ENCODE results near the gene CLTRN. TPM values are rescaled to one million over a fixed set of nuclear protein-coding genes. Genes with fewer than 3 reads are reported as not detected.

Gene CLTRN
- total and polyA plus RNA-seq, 2 of the 13 experiments (the other 11 are each of a cell fraction or from before 2014, with no cell fraction given): 0.37 to 0.53 TPM

- TF ChIP-seq, protein P1, sequence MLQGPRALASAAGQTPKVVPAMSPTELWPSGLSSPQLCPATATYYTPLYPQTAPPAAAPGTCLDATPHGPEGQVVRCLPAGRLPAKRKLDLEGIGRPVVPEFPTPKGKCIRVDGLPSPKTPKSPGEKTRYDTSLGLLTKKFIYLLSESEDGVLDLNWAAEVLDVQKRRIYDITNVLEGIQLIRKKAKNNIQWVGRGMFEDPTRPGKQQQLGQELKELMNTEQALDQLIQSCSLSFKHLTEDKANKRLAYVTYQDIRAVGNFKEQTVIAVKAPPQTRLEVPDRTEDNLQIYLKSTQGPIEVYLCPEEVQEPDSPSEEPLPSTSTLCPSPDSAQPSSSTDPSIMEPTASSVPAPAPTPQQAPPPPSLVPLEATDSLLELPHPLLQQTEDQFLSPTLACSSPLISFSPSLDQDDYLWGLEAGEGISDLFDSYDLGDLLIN (CRISPR knock-in tag; IDR thresholded peaks at IDR 0.05; ENCODE audit: borderline replicate concordance): no peak
- TF ChIP-seq BCLAF1 (IDR thresholded peaks at IDR 0.05) (no peak), PAXIP1 (CRISPR knock-in tag; conservative IDR thresholded peaks at IDR 0.05) (peak; percentile 82), BCL6 (CRISPR knock-in tag; IDR thresholded peaks at IDR 0.05) (peak; percentile 52)
These were observed 62.7 kb downstream of the CLTRN start (continued) for GRCh38 chrX:15601932-15602331.

GRCh38 chrX:15600745-15601144 lies 63.9 kb downstream of the CLTRN start, which contains the start of gene ACE2:
Gene ACE2 (minus strand): TSS chrX:15600960. CDS start chrX:15600911, 49 bp downstream.
- DNase-seq (ENCODE audit: low spot score) (no peak), FAIRE-seq (no peak), ATAC-seq (no peak)
- H3K9ac ChIP-seq (ENCODE audit: insufficient read depth, low read depth, low read length): no peak within 1 kb of the TSS; the same call in 1 of the 2 replicates
- intact Hi-C loops (cut with micrococcal nuclease; ENCODE audit: unreplicated experiment) (no loop called here), in situ Hi-C loops (cut with HindIII; ENCODE audit: extremely low pct_ligation_motif_present, low pct_unique_long_range_greater_than_20kb) (no loop called here)
- WGBS (ENCODE audit: low lambda C conversion rate): 86% methylated on average over 2 of the region's 4 CpGs
- peak within 1 kb of the TSS; percentile 88 for H3K27ac ChIP-seq (ENCODE audit: extremely low read length, insufficient read depth, low read length)
- no peaks in the 10 kb centered on the region for H4K20me1 ChIP-seq (ENCODE audit: insufficient read depth, low read length)
- no peaks in the 10 kb centered on the region for H3K79me2 ChIP-seq (ENCODE audit: insufficient read depth, low read length)
- H3K36me3 ChIP-seq (replicated peaks in 1 of 2; ENCODE audit: control insufficient read depth in 1 of 2, insufficient read depth in 2 of 2, low read length in 2 of 2): no peaks in the 10 kb centered on the region
- no TSS peak for BruUV-seq (replicated peaks)
- CTCF ChIA-PET (ENCODE audit: low intra/inter-chr PET ratio, low total read pairs): no interaction called here
- H2AFZ ChIP-seq (ENCODE audit: low read length): no peak within 1 kb of the TSS
- H3K9me3 ChIP-seq (ENCODE audit: low read length): no peaks in the 10 kb centered on the region
- POLR2A ChIA-PET: no interaction called here
- H3K4me2 ChIP-seq (ENCODE audit: low read depth, low read length): 0 out of 2 replicates have a peak within 1 kb of the TSS, but pooled peaks have one; percentile 18
- no peak within 1 kb of the TSS for H3K4me3 ChIP-seq (replicated peaks in 1 of 3; ENCODE audit: insufficient read depth in 1 of 3, low read depth in 2 of 3, low read length in 3 of 3)
- peaks cover 45% of the 10 kb centered on the region for H3K4me1 ChIP-seq (ENCODE audit: insufficient read depth, low read length)
- H3K27me3 ChIP-seq (ENCODE audit: control insufficient read depth in 1 of 2, insufficient read depth in 2 of 2, low read length in 2 of 2): no peaks in the 10 kb centered on the region
- no peak for TF ChIP-seq ATF6 (CRISPR knock-in tag; conservative IDR thresholded peaks at IDR 0.05)
- no peak for TF ChIP-seq ZNF160 (CRISPR knock-in tag; IDR thresholded peaks at IDR 0.05)
- no peak for TF ChIP-seq ZNF235 (CRISPR knock-in tag; IDR thresholded peaks at IDR 0.05; ENCODE audit: borderline replicate concordance)
- TF ChIP-seq PLRG1 (conservative IDR thresholded peaks at IDR 0.05): no peak
- no peak for TF ChIP-seq SATB2 (CRISPR knock-in tag; IDR thresholded peaks at IDR 0.05)
- no peak for TF ChIP-seq POLR2AphosphoS2 (IDR thresholded peaks at IDR 0.05; ENCODE audit: low read depth, low read length)
- TF ChIP-seq ATF3 (CRISPR knock-in tag; IDR thresholded peaks at IDR 0.05): no peak
- TF ChIP-seq HES4 (CRISPR knock-in tag; IDR thresholded peaks at IDR 0.05; ENCODE audit: borderline replicate concordance): no peak

Measured in HepG2 (cell line).